Endothelial cell of umbilical vein (primary cell): Measurements from ENCODE around the gene TMEM214. TPM values are rescaled to one million over a fixed set of nuclear protein-coding genes. Genes with fewer than 3 reads are reported as not detected.

Source experiments
- BruUV-seq: library from RNA; stranded (reverse); fragments of 400-500 nt; replicated peaks from 2 replicates; lab custom pipeline; 2021; lab: Mats Ljungman, UMichigan
- CTCF ChIA-PET: fragments of 300-600, 350-600 bp; sonication (Branson Sonifier 250); formaldehyde crosslinking; loops from one replicate; lab custom pipeline; 2021; ENCODE audit warnings: antibody characterized with exemption, inconsistent platforms; lab: Charles Lee
- POLR2A ChIA-PET: fragments of 300-600, 350-600 bp; sonication (Branson Sonifier 250); formaldehyde crosslinking; loops from one replicate; lab custom pipeline; 2021; ENCODE audit warnings: antibody characterized with exemption, inconsistent platforms; lab: Charles Lee
- DNase-seq: peaks from one replicate; pipeline ENCODE4 v3.0.0-alpha.2; 2011; ENCODE audit warnings: low read depth, low spot score
- FAIRE-seq: peaks from 2 replicates; lab custom pipeline; 2011; peaks lifted over from hg19 to GRCh38; lab: Jason Lieb, UNC
- H2AFZ ChIP-seq: 2 replicates; pipeline ENCODE4 v1.6.0; 2012; ENCODE audit warnings: low read depth, low read length, control low read depth, inconsistent platforms
- H3K27ac ChIP-seq: 2 replicates; pipeline ENCODE4 v1.5.1; 2011; ENCODE audit warnings: low read depth, mild to moderate bottlenecking, control low read depth, low read length, moderate library complexity; ENCODE audit not compliant: insufficient read depth
- H3K27me3 ChIP-seq, 2 experiments: 2 replicates each; pipeline versions ENCODE4 v1.6.0 to v1.6.1; 2011; ENCODE audit warnings: low read length in 2 of 2, mixed read lengths in 1 of 2; ENCODE audit not compliant: control insufficient read depth in 2 of 2, insufficient read depth in 2 of 2
- H3K36me3 ChIP-seq, 2 experiments: 2 replicates in 1 of 2; 3 replicates in 1 of 2; pipeline ENCODE4 v1.5.1; 2011; ENCODE audit warnings: low read length in 2 of 2, mild to moderate bottlenecking in 1 of 2, moderate library complexity in 1 of 2; ENCODE audit not compliant: control insufficient read depth in 2 of 2, insufficient read depth in 2 of 2; ENCODE audit errors: extremely low read depth in 1 of 2
- H3K4me1 ChIP-seq: 3 replicates; pipeline ENCODE4 v1.5.1; 2011; ENCODE audit warnings: mild to moderate bottlenecking, low read length; ENCODE audit not compliant: control insufficient read depth, insufficient read depth; ENCODE audit errors: extremely low read depth
- H3K4me2 ChIP-seq: 2 replicates; pipeline ENCODE4 v1.6.1; 2011; ENCODE audit warnings: low read length, control low read depth, mixed read lengths; ENCODE audit not compliant: insufficient read depth
- H3K4me3 ChIP-seq, 3 experiments: fragments of 200-600 bp in 1 of 3; sonication (generic), shearing (Covaris generic) in 1 of 3; replicated peaks in 1 of 3; 2 replicates each; pipeline ENCODE4 v1.5.1; 2011 to 2016; ENCODE audit warnings: control low read depth in 3 of 3, low read length in 3 of 3, mild to moderate bottlenecking in 2 of 3, inconsistent platforms in 1 of 3, low read depth in 1 of 3, moderate library complexity in 1 of 3; ENCODE audit not compliant: insufficient read depth in 1 of 3
- H3K79me2 ChIP-seq: 2 replicates; pipeline ENCODE4 v1.6.0; 2012; ENCODE audit warnings: low read length, inconsistent platforms; ENCODE audit not compliant: control insufficient read depth, insufficient read depth
- H3K9ac ChIP-seq: replicated peaks from 2 replicates; pipeline ENCODE3; 2011; ENCODE audit warnings: low read length, control low read depth; ENCODE audit not compliant: insufficient read depth; ENCODE audit errors: extremely low read depth
- H3K9me1 ChIP-seq: replicated peaks from 3 replicates; pipeline ENCODE4 v1.6.0; 2011; ENCODE audit warnings: mild to moderate bottlenecking, low read length; ENCODE audit not compliant: control insufficient read depth, insufficient read depth; ENCODE audit errors: extremely low read depth
- H3K9me3 ChIP-seq: replicated peaks from 2 replicates; pipeline ENCODE4 v1.5.1; 2012; ENCODE audit warnings: low read length, inconsistent platforms; ENCODE audit not compliant: control insufficient read depth, insufficient read depth
- H4K20me1 ChIP-seq: replicated peaks from 2 replicates; pipeline ENCODE3; 2011; ENCODE audit warnings: mild to moderate bottlenecking, low read length; ENCODE audit not compliant: control insufficient read depth, insufficient read depth; ENCODE audit errors: extremely low read depth
- EZH2 ChIP-seq: IDR thresholded peaks from 2 replicates; pipeline ENCODE4 v1.6.1; 2012; ENCODE audit warnings: borderline replicate concordance, low read depth, mild to moderate bottlenecking, moderate library complexity, low read length, inconsistent platforms; ENCODE audit not compliant: severe bottlenecking
- FOS ChIP-seq: IDR thresholded peaks from 2 replicates; pipeline ENCODE4 v1.6.1; 2011; ENCODE audit warnings: mild to moderate bottlenecking, low read length, moderate library complexity, borderline replicate concordance; ENCODE audit not compliant: insufficient read depth
- GATA2 ChIP-seq: IDR thresholded peaks from 2 replicates; pipeline ENCODE4 v1.7.0; 2011; ENCODE audit warnings: low read depth, mild to moderate bottlenecking, moderate library complexity, mixed read lengths, low read length; ENCODE audit not compliant: insufficient read length, insufficient read depth
- JUN ChIP-seq: IDR thresholded peaks from 2 replicates; pipeline ENCODE4 v1.6.1; 2011; ENCODE audit warnings: borderline replicate concordance, low read depth; ENCODE audit not compliant: insufficient read length, insufficient read depth
- MYC ChIP-seq: IDR thresholded peaks from one replicate; pipeline ENCODE4 v1.6.1; 2011; ENCODE audit warnings: mild to moderate bottlenecking, low read depth, low read length
- POLR2A ChIP-seq: IDR thresholded peaks from 2 replicates; pipeline ENCODE4 v1.6.1; 2012; ENCODE audit warnings: low read depth, mild to moderate bottlenecking, control low read depth, low read length
- POLR2AphosphoS5 ChIP-seq: IDR thresholded peaks from 2 replicates; pipeline ENCODE4 v1.6.1; 2012; ENCODE audit warnings: low read depth, mild to moderate bottlenecking, control low read depth, low read length, moderate library complexity; ENCODE audit not compliant: insufficient read depth
- dilution Hi-C: fragments of 300-500 bp; cut with MboI; formaldehyde crosslinking; loops from one replicate; pipeline ENCODE4 v1.15.0; 2019; ENCODE audit warnings: low sequenced_read_pairs; ENCODE audit not compliant: extremely low pct_ligation_motif_present
- intact Hi-C: fragments of 100-400 bp; cut with micrococcal nuclease; formaldehyde crosslinking; loops from one replicate; pipeline ENCODE4 v1.10.0; 2022
- polyA plus RNA-seq, 4 experiments: library from polyadenylated mRNA; depleted of rRNA in 3 of 4; stranded (reverse) in 3 of 4; unstranded in 1 of 4; fragments of >200 nt; gene quantifications; 2 replicates each; pipeline versions ENCODE4 v1.2.1 to v1.2.3, GENCODE V29; 2011 to 2012; ENCODE audit warnings: missing spikeins in 1 of 4
- total RNA-seq: library from RNA; stranded (reverse); gene quantifications from 2 replicates; pipeline ENCODE4 v1.2.3, GENCODE V29; 2021
- TF ChIP-seq, protein P1 (sequence below), 2 donors: IDR thresholded peaks; 1 replicate in 1 of 2; 2 replicates in 1 of 2; pipeline ENCODE4 v1.5.1; 2011; ENCODE audit warnings: low read length in 2 of 2, mild to moderate bottlenecking in 2 of 2, moderate library complexity in 2 of 2, control low read depth in 1 of 2, inconsistent platforms in 1 of 2, low read depth in 1 of 2; ENCODE audit not compliant: insufficient read depth in 1 of 2; ENCODE audit errors: extremely low read depth in 1 of 2
- TF ChIP-seq, protein P2 (sequence below): IDR thresholded peaks from 2 replicates; pipeline ENCODE4 v1.6.1; 2011; ENCODE audit not compliant: insufficient read depth, insufficient read length

The TMEM214 gene
- total and polyA plus RNA-seq, 2 donors (not counting 3 experiments of a cell fraction or from before 2014, with no cell fraction given) = 109 to 163 TPM

DNA sequence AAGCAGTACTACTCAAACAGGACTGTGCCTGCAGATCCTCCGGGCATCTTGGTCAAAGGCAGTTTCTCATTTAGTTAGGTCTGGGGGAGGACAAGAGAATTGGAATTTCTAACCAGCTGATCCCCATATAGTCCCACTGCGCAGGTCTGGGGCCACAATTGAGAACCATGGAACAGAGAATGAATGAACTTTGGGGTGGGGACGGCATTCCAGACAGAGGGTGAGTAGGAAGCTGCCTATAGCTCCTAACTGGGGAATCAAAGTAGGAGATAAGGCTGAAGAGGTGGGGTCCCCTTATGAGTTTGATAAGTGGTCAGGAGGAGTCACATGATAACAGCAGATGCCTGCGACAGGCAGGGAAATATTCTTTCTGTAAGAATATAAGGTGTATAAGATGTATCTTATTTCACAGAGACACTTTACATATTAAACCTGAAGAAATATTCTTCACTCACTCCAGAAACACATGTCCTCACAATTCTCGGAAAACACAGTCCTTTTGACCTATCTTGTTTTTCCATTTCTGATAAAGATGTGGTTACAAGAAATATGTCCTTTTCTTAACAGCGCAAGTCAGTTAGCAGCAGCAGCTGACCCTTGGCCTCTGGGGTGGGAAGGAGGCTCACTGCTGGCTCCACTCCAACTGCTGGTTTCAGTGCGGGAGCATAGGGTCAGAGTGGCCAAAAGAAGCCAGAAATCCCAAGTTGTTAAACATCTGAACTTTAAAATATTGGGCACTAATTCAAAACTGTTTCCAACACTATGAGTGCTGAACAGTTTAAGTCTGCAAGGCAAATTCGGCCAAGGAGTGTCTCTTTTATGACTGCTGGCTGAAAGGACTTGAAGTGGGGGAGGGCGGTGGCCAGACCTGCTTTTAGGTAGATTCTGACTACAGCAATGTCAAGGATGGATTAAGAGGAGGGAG, 12.6 kb upstream of the TMEM214 start:
- H4K20me1 ChIP-seq = no peaks in the 10 kb centered on the region
- H3K4me2 ChIP-seq = no peak overlapping the region
- POLR2A ChIA-PET = no interaction called here
- intact Hi-C loops = no loop called here
- H3K79me2 ChIP-seq = no peaks in the 10 kb centered on the region
- H3K27me3 ChIP-seq = no peaks in the 10 kb centered on the region
- no peaks in the 10 kb centered on the region for H3K9me3 ChIP-seq
- dilution Hi-C loops = no loop called here
- H3K4me3 ChIP-seq = no peak overlapping the region
- H2AFZ ChIP-seq = no peak overlapping the region
- TF ChIP-seq, protein P1, sequence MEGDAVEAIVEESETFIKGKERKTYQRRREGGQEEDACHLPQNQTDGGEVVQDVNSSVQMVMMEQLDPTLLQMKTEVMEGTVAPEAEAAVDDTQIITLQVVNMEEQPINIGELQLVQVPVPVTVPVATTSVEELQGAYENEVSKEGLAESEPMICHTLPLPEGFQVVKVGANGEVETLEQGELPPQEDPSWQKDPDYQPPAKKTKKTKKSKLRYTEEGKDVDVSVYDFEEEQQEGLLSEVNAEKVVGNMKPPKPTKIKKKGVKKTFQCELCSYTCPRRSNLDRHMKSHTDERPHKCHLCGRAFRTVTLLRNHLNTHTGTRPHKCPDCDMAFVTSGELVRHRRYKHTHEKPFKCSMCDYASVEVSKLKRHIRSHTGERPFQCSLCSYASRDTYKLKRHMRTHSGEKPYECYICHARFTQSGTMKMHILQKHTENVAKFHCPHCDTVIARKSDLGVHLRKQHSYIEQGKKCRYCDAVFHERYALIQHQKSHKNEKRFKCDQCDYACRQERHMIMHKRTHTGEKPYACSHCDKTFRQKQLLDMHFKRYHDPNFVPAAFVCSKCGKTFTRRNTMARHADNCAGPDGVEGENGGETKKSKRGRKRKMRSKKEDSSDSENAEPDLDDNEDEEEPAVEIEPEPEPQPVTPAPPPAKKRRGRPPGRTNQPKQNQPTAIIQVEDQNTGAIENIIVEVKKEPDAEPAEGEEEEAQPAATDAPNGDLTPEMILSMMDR (IDR thresholded peaks at IDR 0.05; ENCODE audit: extremely low read depth in 1 of 2, insufficient read depth in 1 of 2, low read depth in 1 of 2, low read length in 2 of 2) = no peak
- TF ChIP-seq JUN = no peak
- TF ChIP-seq EZH2 = no peak
- TF ChIP-seq POLR2A = no peak
- no peak for TF ChIP-seq POLR2AphosphoS5
- TF ChIP-seq, protein P2, sequence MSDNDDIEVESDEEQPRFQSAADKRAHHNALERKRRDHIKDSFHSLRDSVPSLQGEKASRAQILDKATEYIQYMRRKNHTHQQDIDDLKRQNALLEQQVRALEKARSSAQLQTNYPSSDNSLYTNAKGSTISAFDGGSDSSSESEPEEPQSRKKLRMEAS = no peak
- no peak for TF ChIP-seq MYC
- TF ChIP-seq FOS = no peak
- TF ChIP-seq GATA2 = no peak
- BruUV-seq = no TSS peak
- no peak overlapping the region for H3K9ac ChIP-seq
- H3K27ac ChIP-seq = no peak overlapping the region
- peaks cover 13% of the 10 kb centered on the region for H3K4me1 ChIP-seq
- FAIRE-seq (peak; percentile 40), DNase-seq (peak; percentile 39)
- peaks cover 0 to 9% of the 10 kb centered on the region in 2 experiments for H3K36me3 ChIP-seq
- CTCF ChIA-PET = interaction anchor here (5.1 to 6.0 kb wide), 2 partner anchors 58 to 174 kb away, joined by 79 to 355 read pairs; no protein-coding TSS in a partner anchor
- no peaks in the 10 kb centered on the region for H3K9me1 ChIP-seq
